HUES64 (cell line): ENCODE measurements around the gene SCNM1.
"Not testable (repeated sequence)": the region's sequence is repeated elsewhere in the genome, so short reads cannot be mapped to it uniquely, and the experiment has no call there.

Experiments used
- H3K27ac ChIP-seq: 2 replicates; pipeline ENCODE4 v1.7.0; 2013; ENCODE audit warnings: low read depth, low read length, inconsistent platforms
- H3K27me3 ChIP-seq: 2 replicates; pipeline ENCODE4 v1.6.1; 2013; ENCODE audit warnings: mild to moderate bottlenecking, low read length; ENCODE audit not compliant: insufficient read depth
- H3K36me3 ChIP-seq: 2 replicates; pipeline ENCODE4 v1.6.1; 2013; ENCODE audit warnings: mild to moderate bottlenecking, low read length; ENCODE audit not compliant: insufficient read depth
- H3K4me1 ChIP-seq: 2 replicates; pipeline ENCODE4 v1.6.1; 2013; ENCODE audit warnings: mild to moderate bottlenecking, low read length, moderate library complexity; ENCODE audit not compliant: insufficient read depth
- H3K4me3 ChIP-seq: 2 replicates; pipeline ENCODE4 v1.5.1; 2013; ENCODE audit warnings: mild to moderate bottlenecking, low read length, moderate library complexity
- H3K9ac ChIP-seq: 2 replicates; pipeline ENCODE4 v1.6.1; 2013; ENCODE audit warnings: mild to moderate bottlenecking, low read depth, low read length
- H3K9me3 ChIP-seq: 2 replicates; pipeline ENCODE4 v1.6.1; 2013; ENCODE audit warnings: low read depth, low read length; ENCODE audit not compliant: insufficient read depth
- WGBS: fragments of 150-250, 120-280 bp; methylation state at CpG from one replicate; pipeline ENCODE4 v1.1.7; 2013; ENCODE audit warnings: missing lambda C conversion rate; 5-methylcytosine and 5-hydroxymethylcytosine counted together

Gene SCNM1

DNA sequence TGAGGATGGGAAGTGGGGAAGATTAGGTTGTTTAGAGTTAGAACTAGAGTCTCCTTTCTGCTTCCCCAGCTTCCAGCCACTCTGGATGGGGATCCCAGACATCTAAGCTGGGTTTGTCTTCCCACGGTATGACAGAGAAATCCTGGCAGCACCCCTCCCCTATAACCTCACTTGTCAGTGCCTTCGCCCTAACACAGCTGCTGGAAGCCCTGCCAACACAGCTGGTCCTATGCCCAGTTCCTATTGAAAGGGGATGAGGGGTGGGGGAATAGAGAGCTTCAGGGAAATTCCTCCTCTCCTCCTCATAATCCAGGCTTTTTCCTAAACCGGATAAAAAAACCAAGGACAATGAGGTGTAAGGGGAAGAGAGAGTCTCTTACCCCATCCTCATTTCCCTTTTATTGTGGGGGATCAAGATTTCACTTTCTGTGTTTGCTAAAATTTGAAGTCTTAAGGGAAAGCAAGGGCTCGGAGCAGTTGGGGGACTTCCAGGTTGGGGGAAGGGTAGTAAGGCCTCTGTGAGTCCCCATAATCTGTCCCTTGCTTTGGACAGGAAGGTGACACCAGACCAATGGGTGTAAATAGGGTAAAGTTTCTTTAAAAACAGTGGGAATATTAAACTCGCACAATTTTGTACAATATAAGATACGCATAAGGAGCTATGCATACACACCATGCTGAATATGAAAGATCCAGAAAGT lies 9.2 kb downstream of the SCNM1 start:
- Histone ChIP-seq H3K27ac (no peak overlapping the region), H3K9me3 (no peaks in the 10 kb centered on the region), H3K9ac (no peak overlapping the region), H3K36me3 (peaks cover 59% of the 10 kb centered on the region), H3K4me1 (no peaks in the 10 kb centered on the region), H3K4me3 (no peak overlapping the region), H3K27me3 (no peaks in the 10 kb centered on the region)
- WGBS = 99% methylated on average over 4 of the region's 6 CpGs

- Histone ChIP-seq H3K9me3 (no peaks in the 10 kb centered on the region), H3K27ac (no peak within 1 kb of the TSS), H3K4me3 (no peak within 1 kb of the TSS), H3K4me1 (no peaks in the 10 kb centered on the region), H3K27me3 (no peaks in the 10 kb centered on the region), H3K9ac (no peak within 1 kb of the TSS), H3K36me3 (peaks cover 66% of the 10 kb centered on the region)
- 93% methylated on average over 2 of the region's 4 CpGs for WGBS
Measured at GRCh38 chr1:151175863-151176262, 9.9 kb downstream of the SCNM1 start, which contains the start of gene TMOD4. Gene TMOD4, minus strand, starts transcription at chr1:151175981. Its CDS starts 1,106 bp downstream, at chr1:151174875.

GRCh38 chr1:151176514-151177045 lies 10.6 kb downstream of the SCNM1 start:
- H3K27ac ChIP-seq = no peak overlapping the region
- no peaks in the 10 kb centered on the region for H3K4me1 ChIP-seq
- H3K4me3 ChIP-seq = no peak overlapping the region
- H3K9ac ChIP-seq = no peak overlapping the region
- no peaks in the 10 kb centered on the region for H3K27me3 ChIP-seq
- H3K36me3 ChIP-seq = peaks cover 73% of the 10 kb centered on the region
- 95% methylated on average over 17 of the region's 17 CpGs for WGBS
- H3K9me3 ChIP-seq = no peaks in the 10 kb centered on the region

- no peak overlapping the region for H3K27ac ChIP-seq
- H3K9me3 ChIP-seq = no peaks in the 10 kb centered on the region
- peaks cover 69% of the 10 kb centered on the region for H3K36me3 ChIP-seq
- no peak overlapping the region for H3K4me3 ChIP-seq
- peaks cover 3% of the 10 kb centered on the region; the same call in 1 of the 2 replicates for H3K4me1 ChIP-seq
- 97% methylated on average over 9 of the region's 10 CpGs for WGBS
- H3K9ac ChIP-seq = no peak overlapping the region
- no peaks in the 10 kb centered on the region for H3K27me3 ChIP-seq
Measured at GRCh38 chr1:151184211-151184610, 18.3 kb downstream of the SCNM1 start.

DNA sequence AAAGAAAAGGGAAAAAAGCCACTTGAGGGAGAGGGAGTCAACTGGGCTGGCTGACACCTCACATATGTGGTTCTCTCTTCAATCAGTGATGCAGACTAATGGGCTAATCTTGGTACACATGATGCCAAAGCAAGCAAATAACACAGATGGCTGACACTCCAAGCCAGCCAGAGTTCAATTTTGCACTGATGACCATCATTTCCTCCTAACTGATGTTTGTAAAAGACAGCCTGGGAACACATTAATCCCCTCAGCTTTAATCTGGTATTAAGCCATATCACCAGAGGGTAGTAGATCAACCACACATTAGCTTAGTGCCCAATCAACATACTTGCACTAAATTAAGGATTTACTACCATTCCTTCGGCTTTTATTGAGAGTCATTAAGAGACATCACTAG lies 21.3 kb downstream of the SCNM1 start:
- Histone ChIP-seq H3K9me3 (no peaks in the 10 kb centered on the region), H3K9ac (no peak overlapping the region), H3K4me3 (no peak overlapping the region), H3K36me3 (peaks cover 43% of the 10 kb centered on the region), H3K4me1 (peaks cover 3% of the 10 kb centered on the region; the same call in 1 of the 2 replicates), H3K27me3 (no peaks in the 10 kb centered on the region), H3K27ac (no peak overlapping the region)
- WGBS = no CpG with 5 or more reads among the region's 1 CpG

DNA sequence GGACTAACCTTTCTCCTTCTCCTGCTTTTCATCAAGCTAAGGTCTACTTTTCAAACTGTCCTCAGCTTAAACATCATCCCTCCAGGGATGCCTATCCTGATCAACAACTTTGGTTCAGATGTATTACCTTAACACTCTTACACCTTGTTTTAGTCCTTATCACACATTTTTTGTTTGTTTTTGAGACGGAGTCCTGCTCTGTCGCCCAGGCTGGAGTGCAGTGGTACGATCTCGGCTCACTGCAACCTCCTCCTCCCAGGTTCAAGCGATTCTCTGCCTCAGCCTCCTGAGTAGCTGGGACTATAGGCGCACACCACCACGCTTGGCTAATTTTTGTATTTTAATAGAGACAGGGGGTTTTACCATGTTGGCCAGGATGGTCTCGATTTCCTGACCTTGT lies 22.7 kb downstream of the SCNM1 start:
- not testable (repeated sequence) for H3K4me1 ChIP-seq, H3K27me3 ChIP-seq, H3K27ac ChIP-seq, H3K9me3 ChIP-seq
- WGBS = 90% methylated on average over 8 of the region's 8 CpGs
- Histone ChIP-seq H3K4me3 (peak overlapping the region; percentile 95), H3K9ac (peak overlapping the region; percentile 89; the same call in 1 of the 2 replicates), H3K36me3 (peaks cover 30% of the 10 kb centered on the region)

- Histone ChIP-seq H3K4me1 (peaks cover 3% of the 10 kb centered on the region; the same call in 1 of the 2 replicates), H3K9me3 (no peaks in the 10 kb centered on the region), H3K4me3 (peak within 1 kb of the TSS; percentile 95), H3K27ac (peak within 1 kb of the TSS; percentile 67), H3K9ac (peak within 1 kb of the TSS; percentile 89), H3K27me3 (no peaks in the 10 kb centered on the region), H3K36me3 (peaks cover 18% of the 10 kb centered on the region)
- under 1% methylated on average over 41 of the region's 42 CpGs for WGBS
Measured at GRCh38 chr1:151189637-151190445, 23.9 kb downstream of the SCNM1 start, which contains the start of gene VPS72. Gene VPS72, minus strand, starts transcription at chr1:151190197. Its CDS starts 76 bp downstream, at chr1:151190121.

DNA sequence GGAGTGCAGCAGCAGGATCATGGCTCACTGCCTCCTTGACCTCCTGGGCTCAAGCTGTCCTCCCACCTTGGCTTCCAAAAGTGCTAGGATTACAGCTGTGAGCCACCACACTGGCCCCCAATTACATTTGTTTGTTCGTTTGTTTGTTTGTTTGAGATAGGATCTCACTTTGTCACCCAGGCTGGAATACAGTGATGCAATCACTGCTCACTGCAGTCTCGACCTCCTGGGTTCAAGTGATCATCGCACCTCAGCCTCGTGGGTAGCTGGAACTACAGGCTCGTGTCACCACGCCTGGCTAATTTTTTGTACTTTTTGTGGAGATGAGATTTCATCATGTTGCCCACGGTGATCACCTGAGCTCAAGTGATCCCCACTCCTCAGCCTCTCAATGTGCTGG lies 26.1 kb downstream of the SCNM1 start:
- no peak overlapping the region for H3K4me3 ChIP-seq
- no peak overlapping the region for H3K27ac ChIP-seq
- no peaks in the 10 kb centered on the region for H3K36me3 ChIP-seq
- no peaks in the 10 kb centered on the region for H3K27me3 ChIP-seq
- H3K9ac ChIP-seq = no peak overlapping the region
- no peaks in the 10 kb centered on the region for H3K9me3 ChIP-seq
- WGBS = 88% methylated on average over 7 of the region's 7 CpGs
- peaks cover 3% of the 10 kb centered on the region; the same call in 1 of the 2 replicates for H3K4me1 ChIP-seq

GRCh38 chr1:151193304-151193703 lies 27.4 kb downstream of the SCNM1 start:
- no peaks in the 10 kb centered on the region for H3K27me3 ChIP-seq
- peaks cover 8% of the 10 kb centered on the region; the same call in 1 of the 2 replicates for H3K4me1 ChIP-seq
- no peak overlapping the region for H3K27ac ChIP-seq
- H3K9me3 ChIP-seq = no peaks in the 10 kb centered on the region
- no peak overlapping the region for H3K4me3 ChIP-seq
- H3K36me3 ChIP-seq = no peaks in the 10 kb centered on the region
- 88% methylated on average over 6 of the region's 6 CpGs for WGBS
- no peak overlapping the region for H3K9ac ChIP-seq

- Histone ChIP-seq H3K4me1 (0 out of 2 replicates have a peak, but pooled peaks cover 5% of the 10 kb centered on the region), H3K27ac (no peak overlapping the region), H3K4me3 (no peak overlapping the region), H3K27me3 (no peaks in the 10 kb centered on the region), H3K36me3 (no peaks in the 10 kb centered on the region), H3K9ac (no peak overlapping the region), H3K9me3 (no peaks in the 10 kb centered on the region)
- WGBS = 83% methylated on average over 1 of the region's 1 CpG
Measured at GRCh38 chr1:151193856-151194255, 27.9 kb downstream of the SCNM1 start.
